ENCODE measurements around the gene FAN1. TPM values are rescaled to one million over a fixed set of nuclear protein-coding genes. Genes with fewer than 3 reads are reported as not detected.
A peak's percentile ranks its signal among the peaks of the same experiment; 100 is the strongest.

Gene FAN1
- total RNA-seq, 1 donor from 2014 or later: 35.3 TPM

- no peak overlapping the region for H3K4me2 ChIP-seq
- H3K27ac ChIP-seq: no peak overlapping the region
- H3K4me1 ChIP-seq: no peaks in the 10 kb centered on the region
- TF ChIP-seq CTCF (IDR thresholded peaks at IDR 0.05) (peak; percentile 26), EZH2 (IDR thresholded peaks at IDR 0.05) (no peak)
- H3K9me3 ChIP-seq (ENCODE audit: low read depth): no peaks in the 10 kb centered on the region
- Mint-ChIP-seq H3K36me3 (peaks cover 19% of the 10 kb centered on the region), H3K27ac (no peak overlapping the region), H3K4me1 (no peaks in the 10 kb centered on the region), H3K9me3 (no peaks in the 10 kb centered on the region), H3K4me3 (no peak overlapping the region), H3K27me3 (ENCODE audit: insufficient read depth, low read depth) (no peaks in the 10 kb centered on the region)
- no peaks in the 10 kb centered on the region for H4K20me1 ChIP-seq (ENCODE audit: low read depth)
- no peaks in the 10 kb centered on the region for H3K79me2 ChIP-seq (ENCODE audit: low read depth)
- DNase-seq (ENCODE audit: low spot score): no peak
- H2AFZ ChIP-seq (replicated peaks): no peak overlapping the region
- H3F3A ChIP-seq (ENCODE audit: low read depth): no peaks in the 10 kb centered on the region
- no peaks in the 10 kb centered on the region for H3K27me3 ChIP-seq
- H3K4me3 ChIP-seq: no peak overlapping the region
- peaks cover 4% of the 10 kb centered on the region for H3K36me3 ChIP-seq
- H3K9ac ChIP-seq: no peak overlapping the region
Observed at GRCh38 chr15:30941520-30941919, 37.8 kb downstream of the FAN1 start.

- Histone ChIP-seq H2AFZ (replicated peaks) (no peak overlapping the region), H3K4me2 (no peak overlapping the region), H3K36me3 (peaks cover 4% of the 10 kb centered on the region), H3K27ac (no peak overlapping the region), H3K27me3 (no peaks in the 10 kb centered on the region), H3K9ac (no peak overlapping the region), H3F3A (ENCODE audit: low read depth) (no peaks in the 10 kb centered on the region), H3K4me1 (no peaks in the 10 kb centered on the region), H4K20me1 (ENCODE audit: low read depth) (no peaks in the 10 kb centered on the region), H3K9me3 (ENCODE audit: low read depth) (no peaks in the 10 kb centered on the region), H3K79me2 (ENCODE audit: low read depth) (no peaks in the 10 kb centered on the region), H3K4me3 (no peak overlapping the region)
- no peak for TF ChIP-seq CTCF (IDR thresholded peaks at IDR 0.05)
- TF ChIP-seq EZH2 (IDR thresholded peaks at IDR 0.05): no peak
- TF ChIP-seq EZH2phosphoT487 (IDR thresholded peaks at IDR 0.05): no peak
- H3K27me3 Mint-ChIP-seq (ENCODE audit: insufficient read depth, low read depth): peaks cover 2% of the 10 kb centered on the region
- H3K36me3 Mint-ChIP-seq: peaks cover 29% of the 10 kb centered on the region
- no peak overlapping the region for H3K4me3 Mint-ChIP-seq
- H3K27ac Mint-ChIP-seq: no peak overlapping the region
- peaks cover 2% of the 10 kb centered on the region for H3K9me3 Mint-ChIP-seq
- no peaks in the 10 kb centered on the region for H3K4me1 Mint-ChIP-seq
- DNase-seq (ENCODE audit: low spot score): no peak
Observed at GRCh38 chr15:30943654-30944335, 40.1 kb downstream of the FAN1 start.

- Mint-ChIP-seq H3K27ac (no peak overlapping the region), H3K36me3 (peaks cover 53% of the 10 kb centered on the region)
- H3K9me3 ChIP-seq (ENCODE audit: low read depth): no peaks in the 10 kb centered on the region
Observed at GRCh38 chr15:30953183-30953582, 49.5 kb downstream of the FAN1 start.

More at GRCh38 chr15:30953183-30953582, 49.5 kb downstream of the FAN1 start:
- Mint-ChIP-seq H3K27me3 (ENCODE audit: insufficient read depth, low read depth) (no peaks in the 10 kb centered on the region), H3K9me3 (peaks cover 7% of the 10 kb centered on the region), H3K4me3 (no peak overlapping the region), H3K4me1 (no peaks in the 10 kb centered on the region)
- Histone ChIP-seq H3K4me3 (no peak overlapping the region), H3K36me3 (peaks cover 4% of the 10 kb centered on the region), H3K79me2 (ENCODE audit: low read depth) (no peaks in the 10 kb centered on the region), H4K20me1 (ENCODE audit: low read depth) (no peaks in the 10 kb centered on the region), H3F3A (ENCODE audit: low read depth) (no peaks in the 10 kb centered on the region), H3K27ac (no peak overlapping the region), H3K4me2 (no peak overlapping the region), H3K4me1 (no peaks in the 10 kb centered on the region), H3K27me3 (no peaks in the 10 kb centered on the region), H3K9ac (no peak overlapping the region), H2AFZ (replicated peaks) (no peak overlapping the region)
- no peak for TF ChIP-seq CTCF (IDR thresholded peaks at IDR 0.05)
- TF ChIP-seq EZH2phosphoT487 (IDR thresholded peaks at IDR 0.05): no peak
- no peak for TF ChIP-seq EZH2 (IDR thresholded peaks at IDR 0.05)
- DNase-seq (ENCODE audit: low spot score): no peak

Data from neural progenitor cell (in vitro differentiated cells).